B cell (primary cell): ENCODE results near the gene TEX28.
"Not testable (repeated sequence)": the region's sequence is repeated elsewhere in the genome, so short reads cannot be mapped to it uniquely, and the experiment has no call there.

Source experiments
- CTCF ChIP-seq: fragments of 200-600 bp; IDR thresholded peaks from one replicate; pipeline ENCODE4 v1.8.0; 2022; ENCODE audit warnings: antibody characterized with exemption, mild to moderate bottlenecking
- EZH2 ChIP-seq: IDR thresholded peaks from 2 replicates; pipeline ENCODE4 v1.6.1; 2012; ENCODE audit warnings: borderline replicate concordance, low read depth, mild to moderate bottlenecking, moderate library complexity, low read length; ENCODE audit not compliant: insufficient read depth, poor library complexity, severe bottlenecking

GRCh38 chrX:154239982-154240503, 54.9 kb downstream of the TEX28 start:
- TF ChIP-seq EZH2, CTCF: not testable (repeated sequence)
